ENCODE measurements around the gene PBXIP1.

- TF ChIP-seq CTCF (IDR thresholded peaks at IDR 0.05) (no peak), POLR2A (IDR thresholded peaks at IDR 0.05) (no peak)
These were observed 54.3 kb downstream of the PBXIP1 start for GRCh38 chr1:154901591-154901990.

Data from heart left ventricle (tissue), 13 donors.